GM23338 (cell line): ENCODE measurements around the gene C11orf91. TPM values are rescaled to one million over a fixed set of nuclear protein-coding genes. Genes with fewer than 3 reads are reported as not detected.
A peak's percentile ranks its signal among the peaks of the same experiment; 100 is the strongest.
"Not testable (repeated sequence)": the region's sequence is repeated elsewhere in the genome, so short reads cannot be mapped to it uniquely, and the experiment has no call there.

ENCODE experiments used
- ATAC-seq: fragments of 200-7000 bp; cut with Tn5 transposase; 3 replicates; pipeline ENCODE4 v1.9.1; 2020
- DNase-seq: peaks from one replicate; pipeline ENCODE4 v3.0.0-alpha.2; 2015; ENCODE audit warnings: low spot score
- H2AFZ ChIP-seq: fragments of 200-600 bp; sonication (generic); 2 replicates; pipeline ENCODE4 v1.8.0; 2016; ENCODE audit warnings: antibody characterized with exemption, mild to moderate bottlenecking, moderate library complexity
- H3F3A ChIP-seq: fragments of 200-600 bp; sonication (generic); replicated peaks from 2 replicates; pipeline ENCODE4 v1.8.0; 2017; ENCODE audit warnings: antibody characterized with exemption, mixed run types, low read depth
- H3K27ac ChIP-seq: fragments of 200-600 bp; sonication (generic); 2 replicates; pipeline ENCODE4 v1.6.1; 2016; ENCODE audit warnings: low read depth
- H3K27me3 ChIP-seq: fragments of 200-600 bp; sonication (generic); 2 replicates; pipeline ENCODE4 v1.8.0; 2016; ENCODE audit warnings: mild to moderate bottlenecking, mixed run types, moderate library complexity; ENCODE audit not compliant: insufficient read depth
- H3K36me3 ChIP-seq: fragments of 200-600 bp; sonication (generic); 2 replicates; pipeline ENCODE4 v1.8.0; 2016; ENCODE audit warnings: mild to moderate bottlenecking; ENCODE audit not compliant: insufficient read depth
- H3K4me1 ChIP-seq: fragments of 200-600 bp; sonication (generic); 2 replicates; pipeline ENCODE4 v1.8.0; 2016; ENCODE audit warnings: mild to moderate bottlenecking, moderate library complexity; ENCODE audit not compliant: insufficient read depth
- H3K4me2 ChIP-seq: fragments of 200-600 bp; sonication (generic); 2 replicates; pipeline ENCODE4 v1.7.1; 2017; ENCODE audit warnings: mixed run types
- H3K4me3 ChIP-seq: fragments of 200-600 bp; sonication (generic); 2 replicates; pipeline ENCODE4 v1.6.1; 2016; ENCODE audit warnings: mixed run types
- H3K79me2 ChIP-seq: fragments of 200-600 bp; sonication (generic); replicated peaks from 2 replicates; pipeline ENCODE4 v1.8.0; 2017; ENCODE audit warnings: mild to moderate bottlenecking; ENCODE audit not compliant: insufficient read depth
- H3K9me2 ChIP-seq: fragments of 200-600 bp; sonication (generic); 2 replicates; pipeline ENCODE4 v1.8.0; 2017; ENCODE audit not compliant: insufficient read depth
- H4K20me1 ChIP-seq: fragments of 200-600 bp; sonication (generic); replicated peaks from 2 replicates; pipeline ENCODE4 v1.8.0; 2017; ENCODE audit warnings: mild to moderate bottlenecking; ENCODE audit not compliant: insufficient read depth
- H3K27ac Mint-ChIP-seq: 2 replicates; pipeline ENCODE4 v1.8.0; 2020; ENCODE audit warnings: inconsistent platforms, mild to moderate bottlenecking, moderate library complexity, mixed read lengths
- H3K27me3 Mint-ChIP-seq: 3 replicates; pipeline ENCODE4 v1.8.0; 2022; ENCODE audit warnings: low read depth, mild to moderate bottlenecking, moderate library complexity, mixed read lengths, inconsistent platforms; ENCODE audit not compliant: insufficient read depth, poor library complexity
- H3K36me3 Mint-ChIP-seq: 3 replicates; pipeline ENCODE4 v1.8.0; 2021; ENCODE audit warnings: low read depth, mild to moderate bottlenecking, inconsistent platforms, moderate library complexity, mixed read lengths
- H3K4me1 Mint-ChIP-seq: 3 replicates; pipeline ENCODE4 v1.8.0; 2020; ENCODE audit warnings: mild to moderate bottlenecking, inconsistent platforms, mixed read lengths
- H3K4me3 Mint-ChIP-seq: 3 replicates; pipeline ENCODE4 v1.8.0; 2021; ENCODE audit warnings: moderate library complexity, mild to moderate bottlenecking, inconsistent platforms, mixed read lengths
- H3K9me3 Mint-ChIP-seq: 3 replicates; pipeline ENCODE4 v1.8.0; 2020; ENCODE audit warnings: moderate library complexity, mild to moderate bottlenecking, inconsistent platforms, mixed read lengths
- CREB1 ChIP-seq: fragments of 250-450 bp; sonication (Bioruptor Pico); IDR thresholded peaks from 2 replicates; pipeline ENCODE4 v1.5.0; 2020; ENCODE audit warnings: low read depth, mild to moderate bottlenecking, moderate library complexity
- CTCF ChIP-seq, 2 experiments: fragments of 200-600 bp in 1 of 2; sonication (generic) in 1 of 2; conservative IDR thresholded peaks; 2 replicates each; pipeline versions ENCODE4 v1.5.1 to v1.6.1; 2016 to 2017; ENCODE audit warnings: antibody characterized with exemption in 2 of 2, low read depth in 2 of 2, mild to moderate bottlenecking in 2 of 2, moderate library complexity in 1 of 2
- EZH2 ChIP-seq: fragments of 200-600 bp; sonication (generic); IDR thresholded peaks from one replicate; pipeline ENCODE4 v1.8.0; 2017; ENCODE audit warnings: antibody characterized with exemption, mild to moderate bottlenecking, low read depth; ENCODE audit not compliant: unreplicated experiment
- EZH2phosphoT487 ChIP-seq: fragments of 200-600 bp; sonication (generic); IDR thresholded peaks from one replicate; pipeline ENCODE4 v1.8.1; 2018; ENCODE audit warnings: antibody characterized with exemption; ENCODE audit not compliant: unreplicated experiment
- JUNB ChIP-seq: IDR thresholded peaks from one replicate; pipeline ENCODE4 v1.6.1; 2016; ENCODE audit warnings: antibody characterized with exemption; ENCODE audit not compliant: unreplicated experiment
- POLR2AphosphoS5 ChIP-seq: IDR thresholded peaks from 2 replicates; pipeline ENCODE4 v1.6.1; 2016; ENCODE audit warnings: antibody characterized with exemption, low read depth
- REST ChIP-seq: IDR thresholded peaks from one replicate; pipeline ENCODE4 v1.6.1; 2018; ENCODE audit warnings: antibody characterized with exemption; ENCODE audit not compliant: unreplicated experiment
- STAT1 ChIP-seq: IDR thresholded peaks from one replicate; pipeline ENCODE4 v1.6.1; 2016; ENCODE audit warnings: antibody characterized with exemption; ENCODE audit not compliant: unreplicated experiment
- ZNF114 ChIP-seq: fragments of 250-450 bp; sonication (Bioruptor Pico); IDR thresholded peaks from 2 replicates; pipeline ENCODE4 v1.5.0; 2020; ENCODE audit warnings: mild to moderate bottlenecking, moderate library complexity
- ZNF331 ChIP-seq: fragments of 250-450 bp; sonication (Bioruptor Pico); IDR thresholded peaks from 2 replicates; pipeline ENCODE4 v1.5.0; 2020; ENCODE audit warnings: low read depth, mild to moderate bottlenecking, moderate library complexity
- polyA plus RNA-seq: library from polyadenylated mRNA; unstranded; fragments of >200 nt; fragmentation: Nextera tagmentation; extraction: Ambion mirVana; gene quantifications from 2 replicates; pipeline ENCODE4 v1.2.1, GENCODE V29; 2016
- total RNA-seq: library from RNA; depleted of rRNA; stranded (reverse); fragments of >200 nt; shearing (Covaris generic); gene quantifications from 2 replicates; pipeline ENCODE4 v1.2.3, GENCODE V29; 2014
- TF ChIP-seq, protein P1 (sequence below): IDR thresholded peaks from 2 replicates; pipeline ENCODE4 v1.6.1; 2016; ENCODE audit warnings: antibody characterized with exemption

Gene C11orf91
- total and polyA plus RNA-seq, 2 experiments from 2014 or later, result not detected

- no peak for ATAC-seq
- no peak for TF ChIP-seq JUNB
- no peak for TF ChIP-seq STAT1
- TF ChIP-seq, protein P1, sequence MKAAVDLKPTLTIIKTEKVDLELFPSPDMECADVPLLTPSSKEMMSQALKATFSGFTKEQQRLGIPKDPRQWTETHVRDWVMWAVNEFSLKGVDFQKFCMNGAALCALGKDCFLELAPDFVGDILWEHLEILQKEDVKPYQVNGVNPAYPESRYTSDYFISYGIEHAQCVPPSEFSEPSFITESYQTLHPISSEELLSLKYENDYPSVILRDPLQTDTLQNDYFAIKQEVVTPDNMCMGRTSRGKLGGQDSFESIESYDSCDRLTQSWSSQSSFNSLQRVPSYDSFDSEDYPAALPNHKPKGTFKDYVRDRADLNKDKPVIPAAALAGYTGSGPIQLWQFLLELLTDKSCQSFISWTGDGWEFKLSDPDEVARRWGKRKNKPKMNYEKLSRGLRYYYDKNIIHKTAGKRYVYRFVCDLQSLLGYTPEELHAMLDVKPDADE, result no peak
- no peak for TF ChIP-seq ZNF114
- no peak for TF ChIP-seq REST
- H3K79me2 ChIP-seq, result no peaks in the 10 kb centered on the region
Observed at GRCh38 chr11:33663121-33663520, 37.5 kb downstream of the C11orf91 start.

DNA sequence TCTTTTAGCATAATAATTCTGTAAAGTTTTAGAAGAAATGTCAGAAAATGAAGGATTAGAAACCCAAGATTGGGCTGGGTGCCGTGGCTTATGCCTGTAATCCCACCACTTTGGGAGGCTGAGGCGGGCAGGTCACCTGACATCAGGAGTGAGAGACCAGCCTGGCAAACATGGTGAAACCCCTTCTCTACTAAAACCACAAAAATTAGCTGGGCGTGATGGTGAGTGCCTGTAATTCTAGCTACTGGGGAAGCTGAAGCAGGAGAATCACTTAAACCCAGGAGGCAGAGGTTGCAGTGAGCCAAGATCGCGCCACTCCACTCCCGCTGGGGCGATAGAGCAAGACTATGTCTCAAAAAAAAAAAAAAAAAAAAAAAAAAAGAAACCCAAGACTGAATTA is 39.1 kb downstream of the C11orf91 start:
- Mint-ChIP-seq H3K36me3 (peaks cover 15% of the 10 kb centered on the region; the same call in 2 of the 3 replicates), H3K9me3 (peaks cover 13% of the 10 kb centered on the region), H3K4me1 (peaks cover 11% of the 10 kb centered on the region)
- H3K36me3 ChIP-seq, H3F3A ChIP-seq, H3K27ac ChIP-seq, H3K27me3 ChIP-seq, H4K20me1 ChIP-seq, H3K27ac Mint-ChIP-seq, DNase-seq, H3K4me3 Mint-ChIP-seq, H3K27me3 Mint-ChIP-seq, ATAC-seq, H3K79me2 ChIP-seq, H3K4me2 ChIP-seq, H3K4me3 ChIP-seq, H2AFZ ChIP-seq, H3K9me2 ChIP-seq: not testable (repeated sequence)
- peaks cover 11% of the 10 kb centered on the region for H3K4me1 ChIP-seq

More at GRCh38 chr11:33663121-33663520, 37.5 kb downstream of the C11orf91 start:
- no peak overlapping the region for H3K4me2 ChIP-seq
- Mint-ChIP-seq H3K36me3 (peaks cover 21% of the 10 kb centered on the region), H3K9me3 (peaks cover 13% of the 10 kb centered on the region), H3K4me3 (no peak overlapping the region), H3K27me3 (peaks cover 3% of the 10 kb centered on the region), H3K27ac (no peak overlapping the region), H3K4me1 (peaks cover 17% of the 10 kb centered on the region)
- H4K20me1 ChIP-seq, result no peaks in the 10 kb centered on the region; the same call in 1 of the 2 replicates
- no peak for DNase-seq
- no peaks in the 10 kb centered on the region for H3K27me3 ChIP-seq
- 0 out of 2 replicates have a peak overlapping the region, but pooled peaks have one; percentile 23 for H2AFZ ChIP-seq
- 0 out of 2 replicates have a peak, but pooled peaks cover 3% of the 10 kb centered on the region for H3K36me3 ChIP-seq
- H3F3A ChIP-seq, result peaks cover 3% of the 10 kb centered on the region; the same call in 1 of the 2 replicates
- H3K4me3 ChIP-seq, result no peak overlapping the region
- H3K9me2 ChIP-seq, result peaks cover 13% of the 10 kb centered on the region; the same call in 1 of the 2 replicates
- no peak overlapping the region for H3K27ac ChIP-seq
- peaks cover 14% of the 10 kb centered on the region for H3K4me1 ChIP-seq

DNA sequence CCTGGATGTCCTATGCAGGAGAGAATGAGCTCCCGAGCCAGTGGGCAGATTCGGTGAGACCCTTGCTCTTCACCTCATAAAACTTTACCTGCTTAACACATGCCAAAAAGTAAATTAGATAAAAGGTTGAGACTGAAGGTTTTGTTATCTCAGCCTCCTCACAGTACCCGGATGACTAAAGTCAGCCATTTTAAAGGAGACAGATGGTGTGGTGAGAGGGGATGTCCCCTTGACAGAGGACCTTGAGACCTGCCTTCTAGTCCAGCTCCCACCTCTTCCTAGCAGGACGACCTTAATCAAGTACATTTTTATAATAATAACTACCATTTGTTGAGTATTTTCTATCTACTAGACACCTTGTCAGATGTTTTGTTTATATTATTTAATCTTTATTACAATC is 39.7 kb downstream of the C11orf91 start:
- Histone ChIP-seq H2AFZ (no peak overlapping the region), H3K36me3 (0 out of 2 replicates have a peak, but pooled peaks cover 3% of the 10 kb centered on the region), H3K27ac (no peak overlapping the region), H4K20me1 (no peaks in the 10 kb centered on the region; the same call in 1 of the 2 replicates), H3F3A (no peaks in the 10 kb centered on the region), H3K79me2 (no peaks in the 10 kb centered on the region), H3K4me2 (no peak overlapping the region), H3K4me1 (peaks cover 11% of the 10 kb centered on the region), H3K9me2 (peaks cover 13% of the 10 kb centered on the region; the same call in 1 of the 2 replicates), H3K4me3 (no peak overlapping the region), H3K27me3 (no peaks in the 10 kb centered on the region)
- no peak overlapping the region for H3K27ac Mint-ChIP-seq
- DNase-seq, result no peak
- H3K9me3 Mint-ChIP-seq, result peaks cover 13% of the 10 kb centered on the region
- peaks cover 11% of the 10 kb centered on the region for H3K4me1 Mint-ChIP-seq
- H3K27me3 Mint-ChIP-seq, result peaks cover 1% of the 10 kb centered on the region
- no peak overlapping the region for H3K4me3 Mint-ChIP-seq
- ATAC-seq, result no peak
- H3K36me3 Mint-ChIP-seq, result peaks cover 11% of the 10 kb centered on the region; the same call in 2 of the 3 replicates
- TF ChIP-seq STAT1 (no peak), ZNF331 (CRISPR knock-in tag) (no peak), EZH2 (no peak), POLR2AphosphoS5 (no peak), JUNB (no peak), EZH2phosphoT487 (no peak), CREB1 (no peak), CTCF (conservative IDR thresholded peaks at IDR 0.05; ENCODE audit: low read depth in 2 of 2) (no peak)
- TF ChIP-seq, protein P1, result no peak
